ENCODE measurements around the gene TST.

- TF ChIP-seq CTCF (conservative IDR thresholded peaks at IDR 0.05) (peak; percentile 36; the same call in 1 of the 2 replicates), EZH2 (IDR thresholded peaks at IDR 0.05; ENCODE audit: low read depth) (no peak)
These were observed 11.5 kb upstream of the TST start for GRCh38 chr22:37030560-37031281.

Data from PC-9 (cell line).